H1 (cell line): Measurements from ENCODE around the gene PDE1A. TPM values are rescaled to one million over a fixed set of nuclear protein-coding genes. Genes with fewer than 3 reads are reported as not detected.

Source experiments
- CTCF ChIA-PET: fragments of 300-600 bp; sonication (Branson Sonifier 250); formaldehyde crosslinking; loops from one replicate; lab custom pipeline; 2021; ENCODE audit not compliant: partially characterized antibody; lab: Charles Lee
- POLR2A ChIA-PET: fragments of 300-600 bp; sonication (Branson Sonifier 250); formaldehyde crosslinking; loops from one replicate; lab custom pipeline; 2021; ENCODE audit warnings: inconsistent platforms; ENCODE audit not compliant: partially characterized antibody; lab: Charles Lee
- DNase-seq, 2 experiments: peaks; one replicate each; pipeline versions ENCODE4 v3.0.0 to v3.0.0-alpha.2; 2010 to 2022; ENCODE audit warnings: low spot score in 2 of 2, low read depth in 1 of 2, mixed read lengths in 1 of 2
- FAIRE-seq: peaks from 2 replicates; lab custom pipeline; 2011; peaks lifted over from hg19 to GRCh38; lab: Jason Lieb, UNC
- H2AFZ ChIP-seq: 2 replicates; pipeline ENCODE4 v1.8.1; 2012; ENCODE audit warnings: low read length, inconsistent platforms
- H2AK5ac ChIP-seq: 2 replicates; pipeline ENCODE4 v1.6.1; 2013; ENCODE audit warnings: low read depth, low read length
- H2BK120ac ChIP-seq: replicated peaks from 2 replicates; pipeline ENCODE3; 2013; ENCODE audit warnings: low read depth, low read length, inconsistent platforms
- H2BK12ac ChIP-seq: 2 replicates; pipeline ENCODE4 v1.6.1; 2013; ENCODE audit warnings: low read depth, low read length
- H2BK15ac ChIP-seq: 2 replicates; pipeline ENCODE4 v1.6.1; 2013; ENCODE audit warnings: low read length
- H2BK20ac ChIP-seq: 2 replicates; pipeline ENCODE4 v1.6.1; 2013; ENCODE audit warnings: low read length
- H2BK5ac ChIP-seq: 2 replicates; pipeline ENCODE4 v1.6.1; 2013; ENCODE audit warnings: low read depth, low read length
- H3K14ac ChIP-seq: 2 replicates; pipeline ENCODE4 v1.6.1; 2013; ENCODE audit warnings: inconsistent platforms; ENCODE audit not compliant: insufficient read length
- H3K18ac ChIP-seq: 2 replicates; pipeline ENCODE4 v1.6.1; 2013; ENCODE audit warnings: low read length; ENCODE audit errors: extremely low read depth
- H3K23ac ChIP-seq: 2 replicates; pipeline ENCODE4 v1.6.1; 2013; ENCODE audit warnings: inconsistent platforms; ENCODE audit not compliant: insufficient read length
- H3K23me2 ChIP-seq: 2 replicates; pipeline ENCODE4 v1.6.1; 2013; ENCODE audit warnings: low read depth, low read length
- H3K27ac ChIP-seq: 2 replicates; pipeline ENCODE4 v1.6.1; 2011; ENCODE audit warnings: low read depth, low read length, inconsistent platforms
- H3K27me3 ChIP-seq, 4 experiments: replicated peaks in 1 of 4; 1 replicate in 1 of 4; 2 replicates in 3 of 4; pipeline versions ENCODE4 v1.6.1 to v1.8.1; 2011 to 2013; ENCODE audit warnings: low read length in 3 of 4, mild to moderate bottlenecking in 3 of 4, inconsistent platforms in 2 of 4, mixed read lengths in 2 of 4, moderate library complexity in 1 of 4; ENCODE audit not compliant: control insufficient read depth in 3 of 4, insufficient read depth in 3 of 4; ENCODE audit errors: extremely low read depth in 1 of 4
- H3K36me3 ChIP-seq, 4 experiments: 2 replicates each; pipeline versions ENCODE4 v1.6.1 to v1.8.1; 2011 to 2013; ENCODE audit warnings: mild to moderate bottlenecking in 4 of 4, low read length in 3 of 4, moderate library complexity in 2 of 4, control low read depth in 1 of 4, inconsistent platforms in 1 of 4; ENCODE audit not compliant: insufficient read depth in 4 of 4, control insufficient read depth in 2 of 4
- H3K4ac ChIP-seq: replicated peaks from 2 replicates; pipeline ENCODE3; 2013; ENCODE audit warnings: low read length, low read depth, mixed read lengths, inconsistent platforms; ENCODE audit not compliant: insufficient read length
- H3K4me1 ChIP-seq, 4 experiments: replicated peaks in 1 of 4; 1 replicate in 1 of 4; 2 replicates in 3 of 4; pipeline versions ENCODE4 v1.6.1 to v1.8.1; 2011 to 2013; ENCODE audit warnings: low read length in 3 of 4, inconsistent platforms in 2 of 4, mixed read lengths in 1 of 4; ENCODE audit not compliant: insufficient read depth in 4 of 4, control insufficient read depth in 3 of 4
- H3K4me2 ChIP-seq, 2 experiments: 2 replicates each; pipeline versions ENCODE4 v1.6.1 to v1.8.1; 2011 to 2013; ENCODE audit warnings: low read depth in 2 of 2, low read length in 2 of 2, control low read depth in 1 of 2, inconsistent platforms in 1 of 2, mild to moderate bottlenecking in 1 of 2; ENCODE audit not compliant: insufficient read depth in 1 of 2
- H3K4me3 ChIP-seq, 4 experiments: fragments of 200-600, 300-600 bp in 1 of 4; sonication (generic), shearing (Covaris generic), sonication (Bioruptor Twin) in 1 of 4; 2 replicates each; pipeline versions ENCODE4 v1.5.1 to v1.8.1; 2011 to 2016; ENCODE audit warnings: low read length in 4 of 4, low read depth in 3 of 4, control low read depth in 2 of 4, inconsistent platforms in 2 of 4, mild to moderate bottlenecking in 2 of 4, mixed read lengths in 1 of 4, moderate library complexity in 1 of 4; ENCODE audit not compliant: insufficient read depth in 2 of 4; ENCODE audit errors: extremely low read depth in 1 of 4
- H3K56ac ChIP-seq: replicated peaks from 2 replicates; pipeline ENCODE3; 2013; ENCODE audit warnings: low read depth, mild to moderate bottlenecking, mixed read lengths, low read length, inconsistent platforms; ENCODE audit not compliant: insufficient read length
- H3K79me1 ChIP-seq: 2 replicates; pipeline ENCODE4 v1.6.1; 2013; ENCODE audit warnings: low read depth, low read length, control low read depth
- H3K79me2 ChIP-seq, 2 experiments: 2 replicates each; pipeline versions ENCODE4 v1.6.1 to v1.8.1; 2012 to 2013; ENCODE audit warnings: low read length in 2 of 2, mild to moderate bottlenecking in 2 of 2, inconsistent platforms in 1 of 2; ENCODE audit not compliant: insufficient read depth in 2 of 2, control insufficient read depth in 1 of 2
- H3K9ac ChIP-seq, 4 experiments: replicated peaks in 1 of 4; 1 replicate in 1 of 4; 2 replicates in 3 of 4; pipeline versions ENCODE4 v1.6.1 to v1.8.1; 2011 to 2013; ENCODE audit warnings: low read depth in 3 of 4, low read length in 3 of 4, control low read depth in 2 of 4, mild to moderate bottlenecking in 2 of 4, moderate library complexity in 2 of 4, inconsistent platforms in 1 of 4; ENCODE audit errors: extremely low read depth in 1 of 4
- H3K9me3 ChIP-seq, 2 experiments: 2 replicates each; pipeline versions ENCODE4 v1.6.1 to v1.8.1; 2012 to 2013; ENCODE audit warnings: mild to moderate bottlenecking in 2 of 2, moderate library complexity in 2 of 2, control low read depth in 1 of 2, inconsistent platforms in 1 of 2, low read depth in 1 of 2, low read length in 1 of 2, mixed read lengths in 1 of 2; ENCODE audit not compliant: insufficient read depth in 2 of 2
- H4K20me1 ChIP-seq, 2 experiments: replicated peaks in 1 of 2; 2 replicates each; pipeline versions ENCODE3 to v1.8.1; 2011 to 2013; ENCODE audit warnings: inconsistent platforms in 2 of 2, low read length in 2 of 2, mild to moderate bottlenecking in 1 of 2; ENCODE audit not compliant: insufficient read depth in 2 of 2, control insufficient read depth in 1 of 2
- H4K5ac ChIP-seq: 2 replicates; pipeline ENCODE4 v1.6.1; 2013; ENCODE audit warnings: low read length, low read depth, mixed read lengths, inconsistent platforms; ENCODE audit not compliant: insufficient read length
- H4K8ac ChIP-seq: 2 replicates; pipeline ENCODE4 v1.8.0; 2013; ENCODE audit warnings: mild to moderate bottlenecking, moderate library complexity, low read length, inconsistent platforms; ENCODE audit not compliant: insufficient read depth; ENCODE audit errors: extremely low read depth
- H4K91ac ChIP-seq: replicated peaks from 2 replicates; pipeline ENCODE3; 2013; ENCODE audit warnings: low read length, mixed read lengths, inconsistent platforms; ENCODE audit not compliant: insufficient read length
- BCL11A ChIP-seq, 2 experiments: IDR thresholded peaks; one replicate each; pipeline ENCODE4 v1.6.1; 2011; ENCODE audit warnings: low read depth in 2 of 2, low read length in 2 of 2, mild to moderate bottlenecking in 2 of 2
- CEBPB ChIP-seq: IDR thresholded peaks from 2 replicates; pipeline ENCODE4 v1.6.1; 2012; ENCODE audit warnings: low read depth, low read length
- CTCF ChIP-seq, 3 experiments: IDR thresholded peaks; 1 replicate in 2 of 3; 2 replicates in 1 of 3; pipeline versions ENCODE4 v1.5.1 to v1.6.1; 2011; ENCODE audit warnings: low read length in 3 of 3, mild to moderate bottlenecking in 3 of 3, inconsistent platforms in 2 of 3, low read depth in 1 of 3, moderate library complexity in 1 of 3; ENCODE audit not compliant: insufficient read depth in 1 of 3; ENCODE audit errors: control extremely low read depth in 1 of 3
- E2F6 ChIP-seq: IDR thresholded peaks from 2 replicates; pipeline ENCODE4 v1.6.1; 2012; ENCODE audit warnings: inconsistent platforms
- KDM1A ChIP-seq: fragments of 200-600, 300-600 bp; sonication (generic); IDR thresholded peaks from 2 replicates; pipeline ENCODE4 v1.7.1; 2016; ENCODE audit warnings: mild to moderate bottlenecking, low read length, borderline replicate concordance
- NANOG ChIP-seq: IDR thresholded peaks from 2 replicates; pipeline ENCODE4 v1.6.1; 2011; ENCODE audit warnings: low read length, low read depth, mild to moderate bottlenecking, inconsistent platforms; ENCODE audit not compliant: insufficient read depth, poor library complexity, severe bottlenecking
- POLR2A ChIP-seq, 2 experiments: IDR thresholded peaks; 1 replicate in 1 of 2; 2 replicates in 1 of 2; pipeline ENCODE4 v1.6.1; 2011; ENCODE audit warnings: low read depth in 2 of 2, low read length in 2 of 2, mild to moderate bottlenecking in 2 of 2; ENCODE audit errors: control extremely low read depth in 1 of 2
- POLR2AphosphoS5 ChIP-seq: IDR thresholded peaks from 2 replicates; pipeline ENCODE4 v1.6.1; 2011; ENCODE audit warnings: low read depth, low read length
- POU5F1 ChIP-seq: IDR thresholded peaks from 2 replicates; pipeline ENCODE4 v1.6.1; 2011; ENCODE audit warnings: low read depth, mild to moderate bottlenecking, low read length, moderate library complexity
- RFX5 ChIP-seq: IDR thresholded peaks from 2 replicates; pipeline ENCODE4 v1.6.1; 2011; ENCODE audit warnings: low read depth, low read length, improper control_type of control experiment, borderline replicate concordance
- RXRA ChIP-seq: IDR thresholded peaks from 2 replicates; pipeline ENCODE4 v1.6.1; 2011; ENCODE audit warnings: low read depth, mild to moderate bottlenecking, low read length, moderate library complexity; ENCODE audit not compliant: insufficient read depth
- SUZ12 ChIP-seq: fragments of 200-600 bp; sonication (generic); IDR thresholded peaks from 2 replicates; pipeline ENCODE4 v1.6.1; 2012; ENCODE audit warnings: mild to moderate bottlenecking, inconsistent platforms, low read length, moderate library complexity, mixed read lengths
- WGBS, 2 experiments: shearing (Covaris generic) in 1 of 2; methylation state at CpG; one replicate each; pipeline versions ENCODE4 v1.1.6 to v1.1.7; 2013 to 2015; ENCODE audit warnings: low lambda C conversion rate in 2 of 2, mixed read lengths in 2 of 2, inconsistent platforms in 1 of 2, low coverage in 1 of 2, missing lambda C conversion rate in 1 of 2; ENCODE audit not compliant: insufficient replicate concordance in 2 of 2, insufficient coverage in 1 of 2, insufficient read length in 1 of 2; ENCODE audit errors: extremely low coverage in 1 of 2, missing lambda C conversion rate in 1 of 2; 5-methylcytosine and 5-hydroxymethylcytosine counted together
- polyA plus RNA-seq, 7 experiments: library from polyadenylated mRNA; depleted of rRNA in 3 of 7; stranded (reverse) in 5 of 7; unstranded in 2 of 7; fragments of >200 nt in 5 of 7; fragments of 200-250 nt in 2 of 7; gene quantifications; 1 replicate in 5 of 7; 2 replicates in 1 of 7; 4 replicates in 1 of 7; pipeline versions ENCODE4 v1.2.1 to v1.2.3, GENCODE V29; 2011 to 2013; ENCODE audit warnings: missing spikeins in 2 of 7, mixed read lengths in 2 of 7
- total RNA-seq: library from RNA; stranded (reverse); fragmentation: NEBNext Ultra II Directional; extraction: Animal tissue kit (Norgen Biotek cat#: 25700); gene quantifications from 2 replicates; pipeline ENCODE4 v1.2.1, GENCODE V29; 2021

Gene PDE1A
- total and polyA plus RNA-seq, 2 of the 8 experiments (the other 6 are each of a cell fraction or from before 2014, with no cell fraction given) = 0.34 TPM; not detected in 1

GRCh38 chr2:182248898-182249297 is 177.9 kb downstream of the PDE1A start:
- Histone ChIP-seq H3K27me3 (no peaks in the 10 kb centered on the region), H4K20me1 (no peaks in the 10 kb centered on the region), H4K5ac (no peak overlapping the region), H2BK5ac (no peak overlapping the region), H2AK5ac (no peak overlapping the region), H3K79me1 (no peaks in the 10 kb centered on the region), H2BK15ac (no peak overlapping the region), H3K4me3 (no peak overlapping the region), H4K8ac (no peak overlapping the region), H4K91ac (no peak overlapping the region), H3K27ac (no peak overlapping the region), H3K9ac (no peak overlapping the region), H3K4me2 (no peak overlapping the region), H3K4me1 (no peaks in the 10 kb centered on the region), H3K56ac (no peak overlapping the region), H3K23me2 (no peaks in the 10 kb centered on the region), H3K14ac (no peak overlapping the region), H3K79me2 (no peaks in the 10 kb centered on the region), H3K36me3 (no peaks in the 10 kb centered on the region), H2AFZ (no peak overlapping the region), H3K4ac (no peak overlapping the region), H3K18ac (no peak overlapping the region), H3K9me3 (no peaks in the 10 kb centered on the region), H2BK120ac (no peak overlapping the region), H3K23ac (no peak overlapping the region), H2BK20ac (no peak overlapping the region), H2BK12ac (no peak overlapping the region)
- ChIA-PET CTCF (interaction anchor here (1.1 to 2.1 kb wide), 3 partner anchors 8 to 23 kb away, joined by 3 to 7 read pairs (median 6); no protein-coding TSS in a partner anchor), POLR2A (no interaction called here)
- DNase-seq (no peak), FAIRE-seq (no peak)
- WGBS, 2 experiments = 95% methylated on average over 2 of the region's 2 CpGs; no CpG with 5 or more reads in 1 of the 2 experiments
- TF ChIP-seq POLR2A (IDR thresholded peaks at IDR 0.05; ENCODE audit: control extremely low read depth in 1 of 2, low read depth in 2 of 2, low read length in 2 of 2) (no peak), SUZ12 (no peak), NANOG (no peak), KDM1A (no peak), POU5F1 (no peak), BCL11A (IDR thresholded peaks at IDR 0.05; ENCODE audit: low read depth in 2 of 2, low read length in 2 of 2) (no peak), CEBPB (no peak), CTCF (IDR thresholded peaks at IDR 0.05; ENCODE audit: control extremely low read depth in 1 of 3, insufficient read depth in 1 of 3, low read depth in 1 of 3, low read length in 3 of 3) (no peak), E2F6 (no peak), POLR2AphosphoS5 (no peak), RXRA (no peak), RFX5 (no peak)
